Measurements from ENCODE around the gene EMCN. TPM values are rescaled to one million over a fixed set of nuclear protein-coding genes. Genes with fewer than 3 reads are reported as not detected.

Gene EMCN
- total and polyA plus RNA-seq, 2 of the 8 experiments (the other 6 are each of a cell fraction or from before 2014, with no cell fraction given), result not detected

GRCh38 chr4:100545427-100545826 is 27.6 kb upstream of the EMCN start (continued):
- no peak for TF ChIP-seq CHD7 (IDR thresholded peaks at IDR 0.05; ENCODE audit: insufficient replicate concordance, low read length)
- no peak for TF ChIP-seq CTCF (IDR thresholded peaks at IDR 0.05; ENCODE audit: control extremely low read depth in 1 of 3, insufficient read depth in 1 of 3, low read depth in 1 of 3, low read length in 3 of 3)
- TF ChIP-seq NANOG (IDR thresholded peaks at IDR 0.05; ENCODE audit: insufficient read depth, low read depth, low read length, poor library complexity, severe bottlenecking), result no peak
